Panc1 (cell line): ENCODE results near the gene EFCAB8. TPM values are rescaled to one million over a fixed set of nuclear protein-coding genes. Genes with fewer than 3 reads are reported as not detected.

Source experiments
- ATAC-seq: fragments of 200-7000 bp; cut with Tn5 transposase; 2 replicates; pipeline ENCODE4 v1.9.1; 2020; ENCODE audit warnings: mild to moderate bottlenecking, moderate library complexity
- BruUV-seq: library from RNA; stranded (reverse); fragments of 400-500 nt; replicated peaks from 2 replicates; lab custom pipeline; 2021; lab: Mats Ljungman, UMichigan
- CTCF ChIA-PET: fragments of 300-600 bp; sonication (Branson Sonifier 250); formaldehyde crosslinking; loops from one replicate; lab custom pipeline; 2022; ENCODE audit warnings: antibody characterized with exemption; lab: Charles Lee
- POLR2A ChIA-PET: fragments of 300-600 bp; sonication (Branson Sonifier 250); formaldehyde crosslinking; loops from one replicate; lab custom pipeline; 2022; ENCODE audit warnings: antibody characterized with exemption; lab: Charles Lee
- DNase-seq: peaks from one replicate; pipeline ENCODE4 v3.0.0-alpha.2; 2010; ENCODE audit warnings: low read depth, low spot score
- H3K27ac ChIP-seq: 2 replicates; pipeline ENCODE4 v1.5.1; 2011; ENCODE audit warnings: mild to moderate bottlenecking, low read length, inconsistent platforms
- H3K27me3 ChIP-seq: fragments of 200-500 bp; sonication (Bioruptor generic); 2 replicates; pipeline ENCODE4 v1.6.0; 2014; ENCODE audit warnings: low read length, inconsistent platforms; ENCODE audit not compliant: control insufficient read depth, insufficient read depth
- H3K36me3 ChIP-seq: fragments of 200-500 bp; sonication (Bioruptor generic); 2 replicates; pipeline ENCODE4 v1.5.1; 2014; ENCODE audit warnings: inconsistent platforms, mild to moderate bottlenecking, low read length, moderate library complexity; ENCODE audit not compliant: control insufficient read depth, insufficient read depth
- H3K4me1 ChIP-seq: 2 replicates; pipeline ENCODE4 v1.5.1; 2011; ENCODE audit warnings: inconsistent platforms, mild to moderate bottlenecking, low read length, moderate library complexity; ENCODE audit not compliant: control insufficient read depth, insufficient read depth
- H3K4me3 ChIP-seq, 2 experiments: 2 replicates each; pipeline ENCODE4 v1.5.1; 2011 to 2012; ENCODE audit warnings: low read depth in 2 of 2, low read length in 2 of 2, mild to moderate bottlenecking in 2 of 2, inconsistent platforms in 1 of 2, moderate library complexity in 1 of 2
- H3K9me3 ChIP-seq: fragments of 200-500 bp; sonication (Bioruptor generic); 2 replicates; pipeline ENCODE4 v1.5.1; 2014; ENCODE audit warnings: low read depth, mild to moderate bottlenecking, inconsistent platforms, low read length, moderate library complexity; ENCODE audit not compliant: control insufficient read depth, insufficient read depth
- CTCF ChIP-seq: fragments of 450-650 bp; IDR thresholded peaks from 2 replicates; pipeline ENCODE4 v1.5.1; 2017; ENCODE audit warnings: mild to moderate bottlenecking
- POLR2AphosphoS5 ChIP-seq: IDR thresholded peaks from 2 replicates; pipeline ENCODE4 v1.6.1; 2012; ENCODE audit warnings: mild to moderate bottlenecking, low read depth, low read length, moderate library complexity
- REST ChIP-seq, 2 experiments: IDR thresholded peaks; 2 replicates each; pipeline ENCODE4 v1.6.1; 2011 to 2012; ENCODE audit warnings: low read depth in 2 of 2, control low read depth in 1 of 2, low read length in 1 of 2, mild to moderate bottlenecking in 1 of 2, moderate library complexity in 1 of 2; ENCODE audit not compliant: insufficient read depth in 1 of 2
- SIN3A ChIP-seq: IDR thresholded peaks from 2 replicates; pipeline ENCODE4 v1.6.1; 2012; ENCODE audit warnings: low read depth, mild to moderate bottlenecking, low read length, moderate library complexity, borderline replicate concordance; ENCODE audit not compliant: insufficient read depth
- TCF7L2 ChIP-seq: IDR thresholded peaks from 2 replicates; pipeline ENCODE4 v1.6.1; 2011; ENCODE audit warnings: mild to moderate bottlenecking, low read depth, low read length, inconsistent platforms
- in situ Hi-C: cut with HindIII; loops from 2 replicates; pipeline ENCODE4 v1.10.0; 2016; ENCODE audit warnings: low sequenced_read_pairs, low pct_unique_long_range_greater_than_20kb
- intact Hi-C: fragments of 100-400 bp; cut with micrococcal nuclease; formaldehyde crosslinking; loops from one replicate; pipeline ENCODE4 v1.10.0; 2022; ENCODE audit not compliant: unreplicated experiment
- total RNA-seq: library from RNA; stranded (reverse); gene quantifications from one replicate; pipeline ENCODE4 v1.2.1, GENCODE V29; 2021; ENCODE audit not compliant: unreplicated experiment

EFCAB8 gene
- total RNA-seq, 1 experiment from 2014 or later = 1.1 TPM

GRCh38 chr20:32960222-32960518, 101.4 kb downstream of the EFCAB8 start:
- no peak overlapping the region for H3K4me3 ChIP-seq
- DNase-seq (no peak), ATAC-seq (no peak)
- intact Hi-C loops = no loop called here
- no peaks in the 10 kb centered on the region; the same call in 1 of the 2 replicates for H3K27me3 ChIP-seq
- no peak for TF ChIP-seq CTCF
- no peak for TF ChIP-seq TCF7L2
- no peak for TF ChIP-seq REST (IDR thresholded peaks at IDR 0.05; ENCODE audit: insufficient read depth in 1 of 2, low read depth in 2 of 2, low read length in 1 of 2)
- no peak for TF ChIP-seq POLR2AphosphoS5
- TF ChIP-seq SIN3A = no peak
- in situ Hi-C loops = no loop called here
- no peak overlapping the region for H3K27ac ChIP-seq
- H3K4me1 ChIP-seq = no peaks in the 10 kb centered on the region
- H3K36me3 ChIP-seq = no peaks in the 10 kb centered on the region
- H3K9me3 ChIP-seq = peaks cover 13% of the 10 kb centered on the region; the same call in 1 of the 2 replicates
- ChIA-PET POLR2A (interaction anchor here (0.6 kb wide), 1 partner anchor 464 kb away, joined by 5 read pairs; no protein-coding TSS in a partner anchor), CTCF (interaction anchor here (0.5 kb wide), 1 partner anchor 194 kb away, joined by 5 read pairs; no protein-coding TSS in a partner anchor)
- no TSS peak for BruUV-seq

GRCh38 chr20:32960849-32961731, 102.4 kb downstream of the EFCAB8 start:
- Histone ChIP-seq H3K4me1 (no peaks in the 10 kb centered on the region), H3K27ac (no peak overlapping the region), H3K36me3 (no peaks in the 10 kb centered on the region), H3K4me3 (no peak overlapping the region), H3K27me3 (no peaks in the 10 kb centered on the region; the same call in 1 of the 2 replicates), H3K9me3 (peaks cover 11% of the 10 kb centered on the region; the same call in 1 of the 2 replicates)
- intact Hi-C loops = no loop called here
- CTCF ChIA-PET = no interaction called here
- in situ Hi-C loops = no loop called here
- DNase-seq (no peak), ATAC-seq (no peak)
- BruUV-seq = no TSS peak
- POLR2A ChIA-PET = no interaction called here
- TF ChIP-seq TCF7L2 (no peak), SIN3A (no peak), POLR2AphosphoS5 (no peak)

GRCh38 chr20:32962053-32962452, 103.3 kb downstream of the EFCAB8 start:
- Histone ChIP-seq H3K9me3 (peaks cover 6% of the 10 kb centered on the region; the same call in 1 of the 2 replicates), H3K4me1 (no peaks in the 10 kb centered on the region), H3K4me3 (no peak overlapping the region), H3K36me3 (no peaks in the 10 kb centered on the region), H3K27me3 (no peaks in the 10 kb centered on the region; the same call in 1 of the 2 replicates), H3K27ac (no peak overlapping the region)
- ChIA-PET CTCF (no interaction called here), POLR2A (no interaction called here)
- ATAC-seq (no peak), DNase-seq (no peak)
- no TSS peak for BruUV-seq
- intact Hi-C loops = no loop called here
- TF ChIP-seq CTCF = no peak
- no peak for TF ChIP-seq REST (IDR thresholded peaks at IDR 0.05; ENCODE audit: insufficient read depth in 1 of 2, low read depth in 2 of 2, low read length in 1 of 2)
- no peak for TF ChIP-seq TCF7L2
- TF ChIP-seq POLR2AphosphoS5 = no peak
- no peak for TF ChIP-seq SIN3A
- in situ Hi-C loops = no loop called here
